Fibroblast of skin of back (primary cell): ENCODE measurements around the gene DPCD.
"Not testable (repeated sequence)": the region's sequence is repeated elsewhere in the genome, so short reads cannot be mapped to it uniquely, and the experiment has no call there.

Source experiments
- DNase-seq: peaks from one replicate; pipeline ENCODE4 v3.0.0-alpha.2; 2013

Gene DPCD

GRCh38 chr10:101588879-101589278 lies 758 bp downstream of the DPCD start:
- DNase-seq, result peak; percentile 45

DNA sequence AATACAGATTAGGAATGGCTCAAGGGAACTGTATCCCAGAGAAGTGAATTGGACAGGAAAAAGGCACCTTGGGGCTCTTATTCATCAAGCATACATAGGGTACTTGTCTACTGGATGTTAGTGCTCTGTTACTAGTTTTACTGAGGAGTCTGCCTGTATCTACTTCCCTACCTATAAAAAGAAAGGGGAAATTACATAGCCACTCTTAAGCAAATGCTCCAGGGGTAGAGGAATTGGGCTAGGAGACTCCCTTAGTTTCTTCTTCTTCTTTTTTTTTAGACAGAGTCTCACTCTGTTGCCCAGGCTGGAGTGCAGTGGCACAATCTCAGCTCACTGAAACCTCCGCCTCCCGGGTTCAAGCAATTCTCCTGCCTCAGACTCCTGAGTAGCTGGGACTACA lies 5.2 kb downstream of the DPCD start:
- not testable (repeated sequence) for DNase-seq

- DNase-seq, result no peak
These were observed 7.7 kb downstream of the DPCD start for GRCh38 chr10:101595591-101596433.

- DNase-seq, result no peak
These were observed 9.2 kb downstream of the DPCD start for GRCh38 chr10:101597091-101597900.

- no peak for DNase-seq
These were observed 13.4 kb downstream of the DPCD start for GRCh38 chr10:101601541-101601940.

DNA sequence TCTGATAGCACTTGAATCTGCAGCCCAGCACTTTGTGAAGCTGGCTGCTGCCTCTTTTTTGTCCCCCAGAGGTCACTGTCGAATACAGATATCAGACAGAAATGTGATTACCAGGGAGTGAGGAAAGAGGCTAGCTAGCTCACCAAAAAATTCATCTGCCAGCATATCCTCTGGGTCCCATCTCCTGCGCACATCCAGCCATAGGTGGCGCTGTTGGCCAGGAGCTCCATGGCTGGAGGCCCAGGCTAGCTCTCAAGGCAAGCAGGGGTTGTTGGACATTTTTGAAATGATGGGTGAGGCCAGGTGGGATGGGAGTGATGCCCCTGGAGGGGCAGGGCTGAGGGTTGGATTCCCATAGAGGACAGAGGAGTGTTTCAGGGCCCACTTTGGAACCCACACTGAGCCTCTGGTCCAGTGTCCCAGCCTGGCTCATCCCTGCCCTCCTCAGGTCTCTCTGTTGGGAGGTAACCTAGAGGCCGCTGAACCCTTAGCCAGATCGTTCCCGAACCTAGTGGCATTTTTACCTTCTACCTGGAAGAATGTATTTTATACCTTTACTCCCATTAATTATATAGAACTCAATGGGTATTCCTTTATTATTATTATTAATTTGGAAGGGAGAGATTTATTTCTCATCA lies 14.8 kb downstream of the DPCD start:
- peak; percentile 73 for DNase-seq

- no peak for DNase-seq
These were observed 19.0 kb downstream of the DPCD start for GRCh38 chr10:101607124-101607523.

- peak; percentile 85 for DNase-seq
These were observed 21.4 kb downstream of the DPCD start for GRCh38 chr10:101609481-101609880.

DNA sequence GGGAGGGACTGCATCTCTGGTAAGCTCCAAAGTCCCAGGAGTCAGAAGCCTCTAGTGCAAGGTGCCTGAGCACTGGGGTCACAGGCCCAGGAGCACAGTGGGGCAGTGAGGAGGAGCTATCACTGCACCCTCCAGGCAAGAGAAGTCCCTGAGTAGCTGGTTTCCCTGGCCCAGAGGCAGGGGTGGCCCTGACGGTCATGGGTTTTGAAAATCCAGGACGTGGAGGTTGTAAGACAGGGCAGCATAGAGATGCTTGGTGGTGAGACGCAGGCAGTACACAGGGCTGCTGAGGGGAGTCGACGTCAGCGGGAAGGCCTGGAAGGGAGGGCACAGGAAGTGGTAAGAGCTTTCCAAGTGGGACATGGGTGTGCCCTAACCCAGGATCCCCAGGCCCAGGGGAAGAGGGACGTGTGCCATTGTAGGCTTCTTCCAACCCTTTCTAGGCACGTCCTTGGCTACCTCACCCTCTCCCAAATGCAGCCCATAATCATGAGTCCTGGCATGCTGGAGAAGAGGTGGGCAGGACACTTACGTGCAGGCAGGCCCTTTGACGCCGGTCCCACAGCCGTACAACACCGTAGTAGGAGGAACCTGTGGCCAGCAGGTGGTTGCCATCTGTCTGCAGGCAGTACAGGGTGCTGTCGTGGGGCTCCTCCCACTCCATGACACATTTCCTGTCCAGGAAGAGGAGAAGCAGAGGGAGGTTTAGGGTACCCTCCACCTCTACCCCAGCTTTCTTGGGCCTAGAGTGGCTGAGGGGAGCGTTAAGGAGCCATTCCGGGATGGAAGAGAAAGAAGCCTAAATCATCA lies 23.2 kb downstream of the DPCD start:
- no peak for DNase-seq

- DNase-seq, result no peak
These were observed 24.0 kb downstream of the DPCD start for GRCh38 chr10:101612086-101612485.

GRCh38 chr10:101612872-101613271 lies 24.8 kb downstream of the DPCD start:
- DNase-seq, result no peak

DNA sequence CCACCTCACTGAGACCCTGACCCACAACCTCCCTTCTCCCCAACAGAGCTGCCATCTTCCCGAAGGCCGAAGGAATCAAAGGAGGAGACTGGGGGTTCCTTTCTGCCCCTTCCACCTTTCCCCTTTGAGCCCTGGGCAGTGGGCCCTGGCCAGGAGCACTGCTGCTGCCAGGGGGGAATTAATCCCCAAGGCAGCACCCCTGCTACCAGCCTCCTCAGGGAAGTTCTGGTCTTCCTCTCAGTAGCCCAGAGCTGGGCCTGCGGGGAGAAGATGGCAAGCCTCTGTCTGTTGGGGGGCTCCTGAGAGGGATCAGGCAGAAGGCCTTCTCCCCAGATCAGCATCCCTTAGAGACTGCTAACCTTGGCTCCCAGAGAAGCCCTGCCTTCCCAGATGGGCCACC lies 25.5 kb downstream of the DPCD start:
- DNase-seq, result no peak

GRCh38 chr10:101614663-101615524 lies 26.8 kb downstream of the DPCD start:
- no peak for DNase-seq

GRCh38 chr10:101615525-101616116 lies 27.5 kb downstream of the DPCD start:
- DNase-seq, result no peak

DNA sequence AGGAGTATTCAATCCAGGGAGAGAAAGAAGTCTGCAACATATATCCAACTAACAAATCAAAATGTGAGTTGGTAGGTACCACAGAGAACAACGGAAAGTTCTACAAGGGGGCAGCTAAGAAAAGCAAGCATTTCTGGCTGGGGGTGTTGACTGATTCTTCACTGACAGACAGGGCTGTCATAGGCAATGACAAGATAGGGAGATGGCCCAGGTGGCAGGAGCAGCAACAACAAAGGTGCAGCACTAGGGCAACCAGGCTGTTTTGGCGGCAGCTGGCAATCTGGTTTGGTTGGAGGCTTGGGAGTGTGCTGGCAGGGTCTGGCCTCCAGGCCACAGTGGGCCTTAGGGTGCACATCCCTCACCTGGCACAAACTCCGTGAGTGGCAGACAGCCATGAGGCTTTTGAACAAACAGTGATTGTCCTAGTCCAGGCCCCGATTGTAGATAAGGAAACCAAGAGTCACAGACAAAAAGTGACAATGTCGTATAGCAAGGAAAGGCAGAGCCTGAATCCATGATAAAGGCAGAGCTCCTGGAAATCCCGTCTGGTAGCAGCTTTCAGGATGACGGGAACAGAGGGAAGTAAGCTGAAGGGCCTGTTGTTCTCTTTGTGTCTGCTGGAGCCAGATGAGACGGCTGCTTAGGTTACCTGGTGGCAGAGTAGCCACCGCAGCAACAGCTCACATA lies 28.4 kb downstream of the DPCD start:
- DNase-seq, result no peak

- no peak for DNase-seq
These were observed 29.1 kb downstream of the DPCD start for GRCh38 chr10:101617102-101617823.

DNA sequence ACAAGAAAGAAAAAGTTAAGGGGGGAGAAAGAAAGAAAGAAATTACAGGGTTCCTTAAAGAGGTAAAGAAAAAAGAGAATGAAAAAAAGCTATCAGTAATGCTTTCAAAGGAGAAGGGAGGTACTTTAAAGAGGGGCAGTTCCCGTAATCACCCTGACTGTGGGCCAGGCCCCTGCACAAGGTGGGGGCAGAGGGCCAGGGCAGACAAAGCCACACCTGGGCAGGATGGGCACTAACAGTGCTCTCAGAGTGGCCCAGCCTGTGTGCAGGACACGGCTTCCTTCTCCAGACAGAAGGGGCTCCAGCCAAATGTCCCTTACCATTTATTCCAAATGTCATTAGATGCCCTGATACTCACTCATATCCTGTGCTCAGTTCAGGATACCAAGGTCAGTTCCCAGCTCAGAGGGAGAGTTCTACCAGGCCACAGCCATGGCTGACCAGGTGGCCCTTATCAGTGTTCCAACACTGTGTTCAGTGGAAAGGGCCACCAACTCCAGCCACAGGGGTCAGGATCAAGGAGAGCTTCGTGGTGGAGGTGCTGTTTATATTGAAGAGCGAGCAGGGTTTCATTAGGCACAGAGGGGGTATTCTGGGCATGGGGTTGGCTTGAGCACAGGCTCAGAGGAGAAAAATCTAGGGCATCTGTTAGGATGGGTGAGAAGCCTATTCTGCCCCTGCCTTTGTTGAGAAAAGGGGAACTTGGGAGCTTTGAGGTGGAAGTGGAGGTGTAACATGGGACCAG lies 29.9 kb downstream of the DPCD start:
- no peak for DNase-seq

- DNase-seq, result no peak
These were observed 30.8 kb downstream of the DPCD start for GRCh38 chr10:101618871-101619270.

DNA sequence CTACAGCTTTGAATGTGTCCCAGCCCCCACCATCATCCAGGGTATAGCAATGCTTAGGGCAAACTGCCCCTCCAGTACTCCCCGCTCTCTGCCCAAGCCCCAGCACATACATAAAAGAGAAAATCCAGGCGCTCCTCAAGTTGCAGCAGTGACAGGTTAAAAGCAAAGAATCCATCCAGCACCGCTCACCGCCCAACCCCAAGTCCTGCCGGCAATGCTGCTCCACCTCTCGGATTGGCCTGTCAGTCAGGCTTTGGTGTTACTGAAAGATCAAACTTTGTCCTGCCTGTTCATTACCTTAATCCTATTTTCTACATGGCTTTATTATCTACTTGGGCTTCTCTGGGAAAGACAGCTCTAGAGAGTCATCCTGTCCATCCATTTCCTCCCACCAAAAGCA lies 31.9 kb downstream of the DPCD start:
- DNase-seq, result no peak
